ENCODE measurements around the gene DMRTC2.

DNA sequence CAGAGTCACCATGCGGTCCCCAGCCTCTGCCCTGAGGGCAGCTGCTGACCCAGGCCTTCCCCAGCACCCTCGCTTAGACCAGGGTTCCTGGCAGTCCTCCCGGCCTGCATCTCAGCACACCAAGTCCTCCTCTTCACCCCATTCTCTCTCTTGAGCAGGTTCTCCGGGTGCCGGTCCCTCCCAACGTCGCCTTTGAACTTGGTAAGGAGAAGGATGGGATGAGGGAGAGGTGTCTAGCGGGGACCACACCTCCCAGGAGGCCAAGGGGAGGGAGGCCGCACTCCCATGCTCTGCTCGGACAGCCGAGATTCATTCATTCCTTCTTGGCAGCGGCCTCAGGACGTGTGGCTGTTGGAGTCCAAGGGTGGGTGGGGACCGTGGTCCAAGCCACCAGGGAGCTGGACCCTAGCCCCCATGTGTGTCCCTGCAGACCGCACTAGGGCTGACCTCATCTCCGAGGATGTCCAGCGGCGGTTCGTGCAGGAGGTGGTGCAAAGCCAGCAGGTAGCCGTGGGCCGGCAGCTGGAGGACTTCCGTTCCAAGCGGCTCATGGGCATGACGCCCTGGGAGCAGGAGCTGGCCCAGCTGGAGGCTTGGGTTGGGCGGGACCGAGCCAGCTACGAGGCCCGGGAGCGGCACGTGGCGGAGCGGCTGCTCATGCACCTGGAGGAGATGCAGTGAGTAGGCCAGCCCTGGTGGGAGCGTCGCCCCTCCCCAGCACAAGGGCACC lies 47.5 kb downstream of the DMRTC2 start:
- TF ChIP-seq POLR2AphosphoS5 (IDR thresholded peaks at IDR 0.05), result no peak
- TF ChIP-seq, protein P1, sequence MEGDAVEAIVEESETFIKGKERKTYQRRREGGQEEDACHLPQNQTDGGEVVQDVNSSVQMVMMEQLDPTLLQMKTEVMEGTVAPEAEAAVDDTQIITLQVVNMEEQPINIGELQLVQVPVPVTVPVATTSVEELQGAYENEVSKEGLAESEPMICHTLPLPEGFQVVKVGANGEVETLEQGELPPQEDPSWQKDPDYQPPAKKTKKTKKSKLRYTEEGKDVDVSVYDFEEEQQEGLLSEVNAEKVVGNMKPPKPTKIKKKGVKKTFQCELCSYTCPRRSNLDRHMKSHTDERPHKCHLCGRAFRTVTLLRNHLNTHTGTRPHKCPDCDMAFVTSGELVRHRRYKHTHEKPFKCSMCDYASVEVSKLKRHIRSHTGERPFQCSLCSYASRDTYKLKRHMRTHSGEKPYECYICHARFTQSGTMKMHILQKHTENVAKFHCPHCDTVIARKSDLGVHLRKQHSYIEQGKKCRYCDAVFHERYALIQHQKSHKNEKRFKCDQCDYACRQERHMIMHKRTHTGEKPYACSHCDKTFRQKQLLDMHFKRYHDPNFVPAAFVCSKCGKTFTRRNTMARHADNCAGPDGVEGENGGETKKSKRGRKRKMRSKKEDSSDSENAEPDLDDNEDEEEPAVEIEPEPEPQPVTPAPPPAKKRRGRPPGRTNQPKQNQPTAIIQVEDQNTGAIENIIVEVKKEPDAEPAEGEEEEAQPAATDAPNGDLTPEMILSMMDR (IDR thresholded peaks at IDR 0.05), result no peak
- TF ChIP-seq POLR2A (IDR thresholded peaks at IDR 0.05), result no peak
